SK-N-SH (cell line): ENCODE data around the gene SFXN1. TPM values are rescaled to one million over a fixed set of nuclear protein-coding genes. Genes with fewer than 3 reads are reported as not detected.
"Not testable (repeated sequence)": the region's sequence is repeated elsewhere in the genome, so short reads cannot be mapped to it uniquely, and the experiment has no call there.

Source experiments
- CTCF ChIA-PET: fragments of 300-600, 350-600 bp; formaldehyde crosslinking; extraction: SDS; loops from one replicate; lab custom pipeline; 2021; lab: Yijun Ruan, JAX
- POLR2A ChIA-PET: fragments of 350-600 bp; sonication (Branson Sonifier 250); formaldehyde crosslinking; extraction: SDS; loops from one replicate; lab custom pipeline; 2020; ENCODE audit warnings: antibody characterized with exemption, inconsistent platforms; lab: Yijun Ruan, JAX
- DNase-seq: peaks from one replicate; pipeline ENCODE4 v3.0.0; 2012
- H2AFZ ChIP-seq: fragments of 200-600 bp; sonication (generic); 2 replicates; pipeline ENCODE4 v1.8.1; 2016; ENCODE audit warnings: antibody characterized with exemption, mild to moderate bottlenecking, low read depth
- H3F3A ChIP-seq: fragments of 200-600 bp; sonication (generic); replicated peaks from 2 replicates; pipeline ENCODE3; 2016; ENCODE audit warnings: antibody characterized with exemption, mild to moderate bottlenecking; ENCODE audit not compliant: insufficient read depth
- H3K27ac ChIP-seq, 2 experiments: fragments of 200-500 bp in 1 of 2; fragments of 200-600 bp in 1 of 2; sonication (Bioruptor generic) in 1 of 2; sonication (generic), shearing (Covaris generic) in 1 of 2; 2 replicates each; pipeline versions ENCODE4 v1.5.1 to v1.6.1; 2014 to 2016; ENCODE audit warnings: low read depth in 2 of 2, inconsistent platforms in 1 of 2, low read length in 1 of 2, mild to moderate bottlenecking in 1 of 2, mixed read lengths in 1 of 2
- H3K27me3 ChIP-seq: fragments of 200-600 bp; sonication (generic), shearing (Covaris generic); 2 replicates; pipeline ENCODE4 v1.6.1; 2016; ENCODE audit warnings: mixed run types; ENCODE audit not compliant: insufficient read depth
- H3K36me3 ChIP-seq, 2 experiments: fragments of 200-500 bp in 1 of 2; fragments of 200-600 bp in 1 of 2; sonication (Bioruptor generic) in 1 of 2; sonication (generic) in 1 of 2; replicated peaks in 1 of 2; 2 replicates each; pipeline versions ENCODE3 to v1.5.1; 2014 to 2016; ENCODE audit warnings: low read length in 1 of 2, mild to moderate bottlenecking in 1 of 2; ENCODE audit not compliant: insufficient read depth in 2 of 2, control insufficient read depth in 1 of 2
- H3K4me1 ChIP-seq, 2 experiments: fragments of 200-500 bp in 1 of 2; fragments of 200-600 bp in 1 of 2; sonication (Bioruptor generic) in 1 of 2; sonication (generic), shearing (Covaris generic) in 1 of 2; 2 replicates each; pipeline versions ENCODE4 v1.5.1 to v1.6.1; 2014 to 2016; ENCODE audit warnings: low read depth in 1 of 2, low read length in 1 of 2, mixed run types in 1 of 2; ENCODE audit not compliant: insufficient read depth in 2 of 2, control insufficient read depth in 1 of 2
- H3K4me2 ChIP-seq: fragments of 200-600 bp; sonication (generic), shearing (Covaris generic); 2 replicates; pipeline ENCODE4 v1.6.1; 2017; ENCODE audit warnings: mixed run types
- H3K4me3 ChIP-seq, 2 experiments: fragments of 200-500 bp in 1 of 2; fragments of 200-600 bp in 1 of 2; sonication (Bioruptor generic) in 1 of 2; sonication (generic), shearing (Covaris generic) in 1 of 2; 2 replicates each; pipeline versions ENCODE4 v1.5.1 to v1.8.1; 2014 to 2016; ENCODE audit warnings: low read depth in 2 of 2, inconsistent platforms in 1 of 2, low read length in 1 of 2, mild to moderate bottlenecking in 1 of 2, mixed read lengths in 1 of 2, moderate library complexity in 1 of 2
- H3K79me2 ChIP-seq: fragments of 200-600 bp; sonication (generic); 2 replicates; pipeline ENCODE4 v1.8.1; 2017; ENCODE audit warnings: mild to moderate bottlenecking; ENCODE audit not compliant: insufficient read depth
- H3K9ac ChIP-seq: fragments of 200-600 bp; sonication (generic); 2 replicates; pipeline ENCODE4 v1.6.1; 2017; ENCODE audit warnings: mixed run types
- H3K9me2 ChIP-seq: fragments of 200-600 bp; sonication (generic); 2 replicates; pipeline ENCODE4 v1.6.1; 2017; ENCODE audit warnings: mixed run types
- H3K9me3 ChIP-seq: fragments of 200-600 bp; sonication (generic); 2 replicates; pipeline ENCODE4 v1.6.1; 2017; ENCODE audit warnings: mixed run types, mild to moderate bottlenecking, moderate library complexity
- H4K20me1 ChIP-seq: fragments of 200-600 bp; sonication (generic); 2 replicates; pipeline ENCODE4 v1.6.1; 2017; ENCODE audit warnings: mild to moderate bottlenecking, mixed run types; ENCODE audit not compliant: insufficient read depth
- CHD2 ChIP-seq: fragments of 150-350 bp; IDR thresholded peaks from 2 replicates; pipeline ENCODE4 v1.6.1; 2018; ENCODE audit warnings: low read length; ENCODE audit not compliant: partially characterized antibody
- MEF2A ChIP-seq: IDR thresholded peaks from 2 replicates; pipeline ENCODE4 v1.4.0; 2012; ENCODE audit warnings: low read depth, borderline replicate concordance
- POLR2AphosphoS5 ChIP-seq: IDR thresholded peaks from 2 replicates; pipeline ENCODE4 v1.6.1; 2012; ENCODE audit warnings: low read depth, low read length
- SMC3 ChIP-seq: IDR thresholded peaks from 2 replicates; pipeline ENCODE4 v1.6.1; 2012; ENCODE audit warnings: low read depth, low read length, improper control_type of control experiment
- TCF12 ChIP-seq: IDR thresholded peaks from 2 replicates; pipeline ENCODE4 v1.4.0; 2012
- USF2 ChIP-seq: fragments of 150-350 bp; IDR thresholded peaks from 2 replicates; pipeline ENCODE4 v1.6.1; 2017; ENCODE audit warnings: antibody characterized with exemption, low read length, low read depth, borderline replicate concordance
- WGBS: methylation state at CpG from one replicate; pipeline ENCODE4 v1.1.6; 2017; ENCODE audit warnings: low lambda C conversion rate; 5-methylcytosine and 5-hydroxymethylcytosine counted together
- polyA plus RNA-seq, 3 experiments: library from polyadenylated mRNA; depleted of rRNA; stranded (reverse); fragments of >200 nt; gene quantifications; 2 replicates each; pipeline ENCODE4 v1.2.3, GENCODE V29; 2012
- TF ChIP-seq, protein P1 (sequence below): IDR thresholded peaks from 2 replicates; pipeline ENCODE4; 2012

SFXN1 gene
- polyA plus RNA-seq, 1 of the 3 experiments (the other 2 are of a cell fraction) = 73.6 TPM

DNA sequence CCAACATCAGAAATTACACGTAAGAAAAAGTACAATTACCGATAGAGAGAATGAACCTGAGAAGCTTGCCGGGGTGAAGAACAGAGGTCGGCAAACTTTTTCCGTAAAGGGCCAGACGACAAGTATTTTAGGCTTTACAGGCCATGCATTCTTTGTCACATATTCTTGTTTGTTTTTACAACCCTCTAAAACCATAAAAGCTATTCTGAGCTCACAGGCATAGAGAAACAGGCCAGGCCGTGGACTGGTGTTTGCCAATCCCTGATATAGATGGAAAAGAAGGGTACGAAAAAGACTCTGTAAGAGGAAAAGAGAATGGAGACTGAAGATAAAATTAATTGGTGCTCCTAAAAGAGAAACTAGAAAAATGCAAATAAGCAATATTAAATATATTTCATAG is 15.4 kb downstream of the SFXN1 start:
- H3K9me2 ChIP-seq = no peaks in the 10 kb centered on the region
- H3K36me3 ChIP-seq = peaks cover 44 to 68% of the 10 kb centered on the region in 2 experiments
- H3K9me3 ChIP-seq = no peaks in the 10 kb centered on the region
- no peak overlapping the region for H3K27ac ChIP-seq
- no peak overlapping the region for H2AFZ ChIP-seq
- no peak for TF ChIP-seq TCF12
- no peak for TF ChIP-seq SMC3
- TF ChIP-seq CHD2 = no peak
- 97% methylated on average over 8 of the region's 8 CpGs for WGBS
- H3K4me2 ChIP-seq = no peak overlapping the region
- no peak overlapping the region for H3K9ac ChIP-seq
- ChIA-PET CTCF (interaction anchor here (1.1 kb wide), 1 partner anchor 40 kb away, joined by 3 read pairs; no protein-coding TSS in a partner anchor), POLR2A (no interaction called here)
- 0 out of 2 replicates have a peak, but pooled peaks cover 10% of the 10 kb centered on the region for H4K20me1 ChIP-seq
- H3K4me3 ChIP-seq = no peak overlapping the region
- no peaks in the 10 kb centered on the region for H3K27me3 ChIP-seq
- no peak for DNase-seq
- H3K4me1 ChIP-seq = no peaks in the 10 kb centered on the region; a peak in 2 of 4 replicates
- peaks cover 50% of the 10 kb centered on the region for H3K79me2 ChIP-seq
- no peaks in the 10 kb centered on the region for H3F3A ChIP-seq

- no peak for TF ChIP-seq MEF2A
- no peak for TF ChIP-seq POLR2AphosphoS5
- TF ChIP-seq, protein P1, sequence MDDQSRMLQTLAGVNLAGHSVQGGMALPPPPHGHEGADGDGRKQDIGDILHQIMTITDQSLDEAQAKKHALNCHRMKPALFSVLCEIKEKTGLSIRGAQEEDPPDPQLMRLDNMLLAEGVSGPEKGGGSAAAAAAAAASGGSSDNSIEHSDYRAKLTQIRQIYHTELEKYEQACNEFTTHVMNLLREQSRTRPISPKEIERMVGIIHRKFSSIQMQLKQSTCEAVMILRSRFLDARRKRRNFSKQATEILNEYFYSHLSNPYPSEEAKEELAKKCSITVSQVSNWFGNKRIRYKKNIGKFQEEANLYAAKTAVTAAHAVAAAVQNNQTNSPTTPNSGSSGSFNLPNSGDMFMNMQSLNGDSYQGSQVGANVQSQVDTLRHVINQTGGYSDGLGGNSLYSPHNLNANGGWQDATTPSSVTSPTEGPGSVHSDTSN = peak; percentile 58
- no peak for TF ChIP-seq SMC3
- ChIA-PET CTCF (interaction anchor here (1.1 kb wide), 1 partner anchor 39 kb away, joined by 3 read pairs; no protein-coding TSS in a partner anchor), POLR2A (no interaction called here)
- no peak overlapping the region for H3K27ac ChIP-seq
- no peak overlapping the region for H3K4me3 ChIP-seq
- H2AFZ ChIP-seq = no peak overlapping the region
- peaks cover 42% of the 10 kb centered on the region for H3K79me2 ChIP-seq
- H3K9me2 ChIP-seq = no peaks in the 10 kb centered on the region
- no peaks in the 10 kb centered on the region for H3K27me3 ChIP-seq
- H3K4me1 ChIP-seq = no peaks in the 10 kb centered on the region; a peak in 2 of 4 replicates
- H3F3A ChIP-seq = no peaks in the 10 kb centered on the region
- no peaks in the 10 kb centered on the region for H3K9me3 ChIP-seq
- WGBS = 84% methylated on average over 17 of the region's 17 CpGs
- DNase-seq = no peak
- H3K36me3 ChIP-seq = peaks cover 40 to 68% of the 10 kb centered on the region in 2 experiments
- no peak overlapping the region for H3K9ac ChIP-seq
- no peak overlapping the region for H3K4me2 ChIP-seq
- H4K20me1 ChIP-seq = 0 out of 2 replicates have a peak, but pooled peaks cover 2% of the 10 kb centered on the region
Observed at GRCh38 chr5:175494264-175495183, 16.2 kb downstream of the SFXN1 start.

- 94% methylated on average over 7 of the region's 7 CpGs for WGBS
- H3K79me2 ChIP-seq = peaks cover 37% of the 10 kb centered on the region
- POLR2A ChIA-PET = no interaction called here
Observed at GRCh38 chr5:175501759-175502158, 23.4 kb downstream of the SFXN1 start.

GRCh38 chr5:175507671-175508070 is 29.3 kb downstream of the SFXN1 start:
- H3K4me3 ChIP-seq, POLR2A ChIA-PET, H3K9ac ChIP-seq, H3K9me3 ChIP-seq, H3K4me2 ChIP-seq, DNase-seq, CTCF ChIA-PET, H3K9me2 ChIP-seq, H3K4me1 ChIP-seq, H3F3A ChIP-seq, H3K27ac ChIP-seq, H2AFZ ChIP-seq, H4K20me1 ChIP-seq, H3K27me3 ChIP-seq: not testable (repeated sequence)
- WGBS = 94% methylated on average over 4 of the region's 4 CpGs
- H3K36me3 ChIP-seq = peaks cover 35 to 40% of the 10 kb centered on the region in 2 experiments
- H3K79me2 ChIP-seq = peaks cover 24% of the 10 kb centered on the region

More at GRCh38 chr5:175501759-175502158, 23.4 kb downstream of the SFXN1 start:
- Histone ChIP-seq H2AFZ (no peak overlapping the region), H3K27ac (no peak overlapping the region), H3K4me3 (no peak overlapping the region), H3F3A (no peaks in the 10 kb centered on the region), H3K4me1 (no peaks in the 10 kb centered on the region), H3K27me3 (no peaks in the 10 kb centered on the region), H3K4me2 (no peak overlapping the region), H3K9me3 (no peaks in the 10 kb centered on the region), H3K36me3 (peaks cover 12 to 35% of the 10 kb centered on the region in 2 experiments), H4K20me1 (peaks cover 4% of the 10 kb centered on the region; the same call in 1 of the 2 replicates), H3K9ac (no peak overlapping the region), H3K9me2 (no peaks in the 10 kb centered on the region)
- CTCF ChIA-PET = no interaction called here
- DNase-seq = no peak
- no peak for TF ChIP-seq USF2
